Stomach smooth muscle (tissue), 2 donors: ENCODE results near the gene PCP4.

ENCODE experiments used
- H3K27ac ChIP-seq: one replicate; pipeline ENCODE4 v1.7.0; 2013; ENCODE audit warnings: mild to moderate bottlenecking, low read length, inconsistent platforms
- H3K27me3 ChIP-seq, 2 donors: one replicate each; pipeline ENCODE4 v1.7.0; 2013; ENCODE audit warnings: low read length in 2 of 2; ENCODE audit not compliant: insufficient read depth in 2 of 2, control insufficient read depth in 1 of 2
- H3K36me3 ChIP-seq, 2 donors: one replicate each; pipeline ENCODE4 v1.7.0; 2013; ENCODE audit warnings: low read length in 2 of 2; ENCODE audit not compliant: control insufficient read depth in 2 of 2, insufficient read depth in 2 of 2
- H3K4me1 ChIP-seq: one replicate; pipeline ENCODE4 v1.7.0; 2013; ENCODE audit warnings: low read length; ENCODE audit not compliant: control insufficient read depth, insufficient read depth
- H3K4me3 ChIP-seq, 2 donors: one replicate each; pipeline ENCODE4 v1.7.0; 2013; ENCODE audit warnings: low read length in 2 of 2
- H3K9ac ChIP-seq, 2 donors: one replicate each; pipeline ENCODE4 v1.7.0; 2013; ENCODE audit warnings: low read length in 2 of 2, mild to moderate bottlenecking in 1 of 2
- H3K9me3 ChIP-seq, 2 donors: one replicate each; pipeline ENCODE4 v1.7.0; 2013; ENCODE audit warnings: low read length in 2 of 2; ENCODE audit not compliant: control insufficient read depth in 2 of 2
- donor health status: healthy.
- donor health status: Pancreatic carcinoma.

Gene PCP4

DNA sequence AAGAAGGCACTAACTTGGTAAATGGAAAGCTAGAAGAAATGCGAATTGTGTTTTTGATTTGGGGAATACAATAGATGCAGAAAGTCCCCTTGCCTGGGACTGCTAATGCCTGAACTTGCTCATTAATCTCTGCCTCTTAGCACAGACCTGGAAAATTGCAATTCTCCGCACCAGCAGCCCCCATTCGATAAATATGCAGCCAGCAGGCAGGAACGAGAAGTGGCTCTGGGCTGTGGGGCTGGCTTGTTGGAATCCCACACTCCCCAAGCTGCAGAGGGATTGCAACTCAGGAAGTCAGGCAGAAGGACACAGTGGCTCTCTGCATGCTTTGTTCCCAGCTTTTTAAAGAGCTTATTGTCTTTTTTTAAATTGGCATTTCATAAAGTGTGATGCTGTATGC lies 51.3 kb downstream of the PCP4 start:
- no peak overlapping the region for H3K4me3 ChIP-seq
- H3K4me1 ChIP-seq: no peaks in the 10 kb centered on the region
- H3K27ac ChIP-seq: no peak overlapping the region
- H3K9me3 ChIP-seq: no peaks in the 10 kb centered on the region
- H3K27me3 ChIP-seq: no peaks in the 10 kb centered on the region
- H3K36me3 ChIP-seq: no peaks in the 10 kb centered on the region
- no peak overlapping the region for H3K9ac ChIP-seq

DNA sequence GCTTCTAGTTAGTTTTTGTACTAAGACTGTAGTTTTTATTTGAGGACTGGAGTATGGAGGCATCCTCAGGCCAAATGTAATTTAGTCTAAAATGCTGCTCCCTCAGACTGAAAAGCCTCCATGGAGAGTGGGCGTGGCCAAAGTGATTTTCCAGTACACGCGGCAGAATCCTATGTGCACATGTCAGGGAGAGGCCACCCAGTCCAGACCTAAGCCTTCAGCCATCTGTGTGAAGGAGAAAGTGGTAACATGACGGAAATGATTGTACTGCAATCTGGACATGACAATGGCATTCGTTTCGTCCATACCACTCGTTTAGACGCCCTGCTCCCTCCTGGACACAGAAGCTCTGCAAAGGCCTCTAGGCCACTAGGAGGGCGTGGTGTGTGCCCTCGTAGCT lies 56.2 kb downstream of the PCP4 start:
- H3K27ac ChIP-seq: no peak overlapping the region
- H3K9ac ChIP-seq: no peak overlapping the region
- H3K27me3 ChIP-seq: no peaks in the 10 kb centered on the region
- no peaks in the 10 kb centered on the region for H3K9me3 ChIP-seq
- H3K4me1 ChIP-seq: no peaks in the 10 kb centered on the region
- no peak overlapping the region for H3K4me3 ChIP-seq
- no peaks in the 10 kb centered on the region for H3K36me3 ChIP-seq

DNA sequence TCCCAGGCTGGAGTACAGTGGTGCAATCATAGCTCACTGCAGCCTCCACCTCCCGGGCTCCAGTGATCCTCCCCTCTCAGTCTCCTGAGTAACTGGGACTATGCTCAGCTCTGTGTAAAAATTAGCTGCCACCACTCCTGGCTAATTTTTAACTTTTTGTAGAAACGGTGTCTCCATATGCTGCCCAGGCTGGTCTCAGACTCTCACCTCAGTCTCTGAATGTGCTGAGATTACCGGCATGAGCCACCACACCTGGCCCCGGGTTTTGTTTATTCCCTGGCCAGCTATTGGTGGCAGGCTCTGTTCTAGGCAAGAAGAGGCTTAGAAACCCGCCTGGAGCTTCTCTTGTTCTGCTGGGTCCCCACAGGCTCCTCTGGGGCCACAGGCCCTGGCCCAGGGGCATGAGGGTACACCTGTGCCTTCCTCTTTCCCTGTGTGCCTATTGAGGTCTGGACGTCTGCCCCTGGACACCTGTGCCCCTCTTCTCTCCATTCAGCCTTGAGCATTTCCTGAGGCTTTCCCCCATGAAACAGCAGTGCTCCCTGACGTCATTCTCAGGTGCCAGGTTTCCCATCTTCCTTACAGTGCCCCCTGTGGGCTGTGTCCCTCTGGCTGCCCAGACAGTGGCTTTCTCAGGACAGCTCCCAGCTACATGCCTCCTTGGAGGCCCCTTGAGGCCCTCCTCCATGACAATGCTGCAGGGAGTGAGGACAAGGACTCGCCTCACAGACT lies 57.5 kb downstream of the PCP4 start:
- Histone ChIP-seq H3K27me3 (no peaks in the 10 kb centered on the region), H3K36me3 (no peaks in the 10 kb centered on the region), H3K4me1 (no peaks in the 10 kb centered on the region), H3K9ac (no peak overlapping the region), H3K4me3 (no peak overlapping the region), H3K27ac (no peak overlapping the region), H3K9me3 (no peaks in the 10 kb centered on the region)

DNA sequence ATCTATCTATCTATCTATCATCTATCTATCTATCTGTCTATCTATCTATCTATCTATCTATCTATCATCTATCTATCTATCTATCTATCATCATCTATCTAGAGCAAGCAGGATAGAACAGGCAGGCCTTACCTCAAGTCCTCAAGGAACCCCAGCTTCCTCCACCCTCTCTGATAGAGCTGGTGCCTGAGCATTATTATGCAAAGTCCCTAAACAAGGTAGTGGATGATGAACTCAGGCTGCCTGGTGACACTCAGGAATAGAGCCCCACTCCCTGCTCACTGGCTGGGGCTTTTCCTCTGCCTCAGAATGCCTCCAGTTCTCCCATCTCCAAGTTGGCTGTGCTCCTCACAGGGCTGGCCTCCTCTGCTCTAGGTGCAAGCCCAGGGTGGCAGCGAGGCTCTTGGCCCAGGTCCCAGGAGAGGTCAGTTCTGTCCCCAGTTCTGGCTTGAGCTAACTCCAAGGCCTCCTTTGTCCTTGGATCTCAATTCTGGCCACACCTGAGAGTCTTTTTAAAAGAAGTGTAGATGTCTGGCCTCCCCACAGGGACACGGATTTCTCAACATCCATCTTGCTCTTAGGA lies 60.2 kb downstream of the PCP4 start:
- H3K9ac ChIP-seq: no peak overlapping the region
- H3K4me3 ChIP-seq: no peak overlapping the region
- no peaks in the 10 kb centered on the region for H3K27me3 ChIP-seq
- H3K36me3 ChIP-seq: no peaks in the 10 kb centered on the region
- H3K9me3 ChIP-seq: no peaks in the 10 kb centered on the region
- H3K4me1 ChIP-seq: no peaks in the 10 kb centered on the region
- H3K27ac ChIP-seq: no peak overlapping the region

DNA sequence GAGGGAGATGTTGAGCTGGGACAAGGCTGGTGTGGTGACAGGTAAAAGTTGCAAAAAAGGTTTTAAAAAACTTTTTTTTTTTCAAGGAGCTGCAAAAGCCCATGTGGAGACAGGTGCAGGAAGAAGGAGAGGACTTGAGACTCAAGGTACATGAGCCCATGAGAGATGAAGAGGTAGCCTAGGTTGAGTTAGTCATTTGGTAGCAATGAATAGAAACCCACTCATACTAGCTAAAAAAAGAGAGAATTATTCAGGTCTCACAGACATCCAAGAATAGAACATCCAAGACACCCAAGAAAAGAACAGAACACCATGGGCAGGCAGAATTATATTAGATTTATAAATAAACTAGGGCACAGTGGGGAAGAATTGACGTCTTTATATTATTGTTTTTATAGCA lies 65.1 kb downstream of the PCP4 start:
- Histone ChIP-seq H3K4me3 (no peak overlapping the region), H3K9ac (no peak overlapping the region), H3K27ac (no peak overlapping the region), H3K27me3 (no peaks in the 10 kb centered on the region), H3K9me3 (no peaks in the 10 kb centered on the region), H3K4me1 (no peaks in the 10 kb centered on the region), H3K36me3 (no peaks in the 10 kb centered on the region)

DNA sequence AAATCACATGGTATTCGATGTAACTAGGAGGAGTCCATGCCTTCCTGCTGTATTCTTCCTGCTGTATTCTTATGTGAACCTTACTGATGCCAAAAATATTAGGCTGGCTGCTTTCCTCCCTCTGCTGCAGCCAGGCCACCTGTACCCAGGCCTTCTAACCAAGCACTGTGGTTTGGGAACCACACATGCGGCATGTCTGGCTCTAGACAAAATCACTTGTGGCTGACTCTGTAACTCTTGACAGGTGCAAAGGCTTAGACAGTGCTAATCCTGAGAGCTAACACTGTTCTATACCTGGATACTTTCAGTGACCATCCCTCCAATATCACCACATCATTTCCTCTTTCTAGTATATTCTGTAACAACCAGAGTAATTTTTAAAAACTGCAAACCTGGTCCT lies 67.7 kb downstream of the PCP4 start:
- Histone ChIP-seq H3K4me1 (no peaks in the 10 kb centered on the region), H3K9me3 (no peaks in the 10 kb centered on the region), H3K36me3 (no peaks in the 10 kb centered on the region), H3K27ac (no peak overlapping the region), H3K9ac (no peak overlapping the region), H3K4me3 (no peak overlapping the region), H3K27me3 (no peaks in the 10 kb centered on the region)

DNA sequence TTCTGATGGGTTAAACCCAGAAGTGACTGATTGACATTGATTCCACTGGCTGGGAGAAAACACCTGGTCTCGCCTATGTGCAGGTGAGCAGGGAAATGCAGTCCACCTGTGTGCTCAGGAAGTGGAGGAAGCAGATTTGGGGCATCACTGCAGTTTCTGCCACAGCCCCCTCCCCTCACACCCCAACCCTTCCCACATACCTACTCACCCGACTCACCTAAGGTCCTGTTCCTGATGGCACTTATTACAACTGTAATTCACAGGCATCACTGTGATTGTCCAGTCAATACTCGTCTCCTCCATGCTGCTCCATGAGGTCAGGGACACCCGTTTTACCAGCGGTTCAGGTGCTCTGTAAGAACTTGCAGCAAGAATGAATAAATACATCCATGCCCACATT lies 68.5 kb downstream of the PCP4 start:
- H3K4me1 ChIP-seq: no peaks in the 10 kb centered on the region

DNA sequence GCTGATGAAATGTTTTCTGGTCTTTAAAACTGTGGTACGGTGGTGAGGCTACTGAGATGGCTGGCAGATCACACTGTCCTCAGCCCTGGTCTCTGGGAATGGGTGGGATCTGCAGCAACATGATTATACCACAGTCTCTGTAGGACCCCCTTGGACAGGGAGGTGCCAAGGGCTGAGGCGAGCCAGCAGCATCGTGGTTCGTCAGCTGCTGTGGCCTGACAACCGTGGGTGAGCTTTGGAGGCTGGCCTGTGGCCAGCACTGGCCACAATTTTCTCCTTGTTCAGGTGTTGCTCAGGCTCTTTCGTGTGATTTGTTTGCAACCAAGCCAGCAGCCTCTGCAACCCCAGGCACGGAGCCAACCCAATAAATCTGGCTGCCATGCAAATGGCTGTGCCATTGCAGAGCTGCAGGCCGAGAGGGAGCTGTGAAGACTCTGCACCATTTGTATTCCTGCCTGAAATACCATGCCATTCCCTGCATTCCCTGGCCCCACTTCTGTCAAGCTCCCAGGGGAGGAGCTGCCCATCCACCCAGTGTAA lies 70.9 kb downstream of the PCP4 start:
- no peak overlapping the region for H3K27ac ChIP-seq
- H3K36me3 ChIP-seq: no peaks in the 10 kb centered on the region
- H3K9me3 ChIP-seq: no peaks in the 10 kb centered on the region
- no peaks in the 10 kb centered on the region for H3K27me3 ChIP-seq
- H3K9ac ChIP-seq: no peak overlapping the region
- no peaks in the 10 kb centered on the region for H3K4me1 ChIP-seq
- no peak overlapping the region for H3K4me3 ChIP-seq

More for the DNA sequence above, 68.5 kb downstream of the PCP4 start:
- Histone ChIP-seq H3K36me3 (no peaks in the 10 kb centered on the region), H3K4me3 (no peak overlapping the region), H3K9me3 (no peaks in the 10 kb centered on the region), H3K9ac (no peak overlapping the region), H3K27me3 (no peaks in the 10 kb centered on the region), H3K27ac (no peak overlapping the region)

DNA sequence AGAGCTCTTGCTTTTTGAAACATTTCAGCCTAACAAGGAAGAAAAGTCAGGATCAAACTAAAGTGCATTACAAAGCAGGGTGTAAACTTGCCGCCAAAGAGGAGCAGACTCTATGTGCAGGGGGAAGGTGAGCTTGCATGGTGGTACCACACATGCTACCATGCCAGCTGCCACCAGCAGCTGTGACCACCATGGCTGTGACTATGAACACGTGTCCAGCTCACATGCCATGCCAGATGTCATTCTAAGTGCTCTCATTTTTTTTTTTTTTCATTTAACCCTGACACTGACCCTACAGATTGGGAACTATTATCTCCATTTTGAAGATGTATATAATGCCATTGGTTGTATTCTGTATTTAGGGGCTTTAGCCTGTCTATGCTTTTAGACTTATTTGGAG lies 79.0 kb downstream of the PCP4 start:
- Histone ChIP-seq H3K9me3 (peaks cover 4 to 5% of the 10 kb centered on the region in 2 donors), H3K27me3 (no peaks in the 10 kb centered on the region), H3K4me1 (peaks cover 2% of the 10 kb centered on the region), H3K9ac (no peak overlapping the region), H3K36me3 (no peaks in the 10 kb centered on the region), H3K27ac (no peak overlapping the region), H3K4me3 (no peak overlapping the region)

DNA sequence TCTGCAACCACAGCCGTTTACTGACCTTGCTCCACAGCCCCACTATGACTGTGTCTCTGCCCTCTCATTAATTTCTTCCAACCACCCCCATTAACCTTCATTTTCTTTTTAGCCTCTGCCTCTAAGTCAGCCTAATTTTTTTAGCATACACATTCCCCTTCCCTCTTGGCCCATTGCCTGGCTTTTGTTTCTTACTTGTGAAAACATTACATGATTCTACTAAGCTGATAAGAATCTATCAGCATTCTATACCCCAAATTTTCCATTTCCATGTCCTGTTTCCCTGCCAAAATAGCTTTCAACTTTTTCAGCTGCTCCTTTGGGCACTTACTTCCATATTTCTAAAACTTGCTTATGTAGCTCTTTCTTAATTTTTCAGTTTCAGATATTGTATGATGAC lies 79.8 kb downstream of the PCP4 start:
- no peaks in the 10 kb centered on the region for H3K27me3 ChIP-seq
- peaks cover 4 to 5% of the 10 kb centered on the region in 2 donors for H3K9me3 ChIP-seq
- no peak overlapping the region for H3K9ac ChIP-seq
- peaks cover 3% of the 10 kb centered on the region for H3K4me1 ChIP-seq
- no peak overlapping the region for H3K4me3 ChIP-seq
- no peak overlapping the region for H3K27ac ChIP-seq
- no peaks in the 10 kb centered on the region for H3K36me3 ChIP-seq
